Peyer's patch (tissue), 4 donors: ENCODE results near the gene SAGE1. TPM values are rescaled to one million over a fixed set of nuclear protein-coding genes. Genes with fewer than 3 reads are reported as not detected.
"Not testable (repeated sequence)": the region's sequence is repeated elsewhere in the genome, so short reads cannot be mapped to it uniquely, and the experiment has no call there.

ENCODE experiments used
- DNase-seq, 3 donors: peaks; one replicate each; pipeline ENCODE4 v3.0.0-alpha.2; 2017 to 2019
- H3K27ac ChIP-seq, 4 donors: fragments of 200-600 bp; sonication (generic); one replicate each; pipeline ENCODE4 v1.5.1; 2016 to 2019
- H3K27me3 ChIP-seq, 2 donors: fragments of 200-600 bp; sonication (generic); one replicate each; pipeline ENCODE4 v1.5.1; 2019
- H3K36me3 ChIP-seq, 3 donors: fragments of 200-600 bp; sonication (generic); one replicate each; pipeline ENCODE4 v1.5.1; 2016 to 2019
- H3K4me1 ChIP-seq, 4 donors: fragments of 200-600 bp; sonication (generic); one replicate each; pipeline ENCODE4 v1.5.1; 2016 to 2019
- H3K4me3 ChIP-seq, 4 donors: fragments of 200-600 bp; sonication (generic); 1 replicate in 3 of 4; 2 replicates in 1 of 4; pipeline ENCODE4 v1.5.1; 2016 to 2019; ENCODE audit warnings: mild to moderate bottlenecking in 1 of 4
- H3K9me3 ChIP-seq, 4 donors: fragments of 200-600 bp; sonication (generic); one replicate each; pipeline ENCODE4 v1.5.1; 2016 to 2019; ENCODE audit warnings: mild to moderate bottlenecking in 1 of 4
- POLR2A ChIP-seq, 2 donors: fragments of 450-650 bp; IDR thresholded peaks; one replicate each; pipeline ENCODE4 v1.5.1; 2017; ENCODE audit warnings: antibody characterized with exemption in 2 of 2, mild to moderate bottlenecking in 2 of 2, moderate library complexity in 2 of 2
- total RNA-seq, 4 donors: library from RNA; depleted of rRNA; stranded (reverse); fragments of >200 nt; gene quantifications; one replicate each; pipeline ENCODE4 v1.1.0, GENCODE V29; 2016
- TF ChIP-seq, protein P1 (sequence below), 6 experiments: fragments of 450-650 bp in 4 of 6; fragments of 200-600 bp in 2 of 6; sonication (generic) in 1 of 6; IDR thresholded peaks; one replicate each; pipeline ENCODE4 v1.5.1; 2017 to 2019; ENCODE audit warnings: antibody characterized with exemption in 6 of 6, mild to moderate bottlenecking in 3 of 6, moderate library complexity in 1 of 6

The SAGE1 gene
- total RNA-seq, 4 donors from 2014 or later = not detected

DNA sequence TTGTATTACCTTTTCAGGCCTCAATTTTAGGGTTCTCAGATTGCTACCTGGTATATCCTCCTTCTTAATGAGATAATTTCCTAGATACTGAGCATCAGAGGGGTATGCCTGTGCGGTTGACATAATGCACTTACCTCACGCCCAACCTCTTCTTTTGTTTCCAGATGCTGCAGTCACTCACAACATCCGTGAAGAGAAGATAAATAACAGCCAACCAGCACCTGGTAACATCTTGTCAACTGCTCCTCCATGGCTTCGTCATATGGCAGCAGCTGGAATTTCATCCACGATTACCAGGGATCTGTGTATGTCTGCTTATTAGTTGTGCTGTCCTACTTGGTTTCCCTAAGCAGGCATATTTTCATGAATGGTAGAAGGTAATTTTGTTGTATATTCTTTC, 16.7 kb downstream of the SAGE1 start:
- H3K4me3 ChIP-seq = no peak overlapping the region
- H3K27me3 ChIP-seq = no peaks in the 10 kb centered on the region
- no peaks in the 10 kb centered on the region for H3K9me3 ChIP-seq
- H3K4me1 ChIP-seq = no peaks in the 10 kb centered on the region
- H3K27ac ChIP-seq = no peak overlapping the region
- no peak for TF ChIP-seq POLR2A (IDR thresholded peaks at IDR 0.05)
- TF ChIP-seq, protein P1, sequence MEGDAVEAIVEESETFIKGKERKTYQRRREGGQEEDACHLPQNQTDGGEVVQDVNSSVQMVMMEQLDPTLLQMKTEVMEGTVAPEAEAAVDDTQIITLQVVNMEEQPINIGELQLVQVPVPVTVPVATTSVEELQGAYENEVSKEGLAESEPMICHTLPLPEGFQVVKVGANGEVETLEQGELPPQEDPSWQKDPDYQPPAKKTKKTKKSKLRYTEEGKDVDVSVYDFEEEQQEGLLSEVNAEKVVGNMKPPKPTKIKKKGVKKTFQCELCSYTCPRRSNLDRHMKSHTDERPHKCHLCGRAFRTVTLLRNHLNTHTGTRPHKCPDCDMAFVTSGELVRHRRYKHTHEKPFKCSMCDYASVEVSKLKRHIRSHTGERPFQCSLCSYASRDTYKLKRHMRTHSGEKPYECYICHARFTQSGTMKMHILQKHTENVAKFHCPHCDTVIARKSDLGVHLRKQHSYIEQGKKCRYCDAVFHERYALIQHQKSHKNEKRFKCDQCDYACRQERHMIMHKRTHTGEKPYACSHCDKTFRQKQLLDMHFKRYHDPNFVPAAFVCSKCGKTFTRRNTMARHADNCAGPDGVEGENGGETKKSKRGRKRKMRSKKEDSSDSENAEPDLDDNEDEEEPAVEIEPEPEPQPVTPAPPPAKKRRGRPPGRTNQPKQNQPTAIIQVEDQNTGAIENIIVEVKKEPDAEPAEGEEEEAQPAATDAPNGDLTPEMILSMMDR (IDR thresholded peaks at IDR 0.05) = no peak
- no peaks in the 10 kb centered on the region for H3K36me3 ChIP-seq
- DNase-seq = no peak

DNA sequence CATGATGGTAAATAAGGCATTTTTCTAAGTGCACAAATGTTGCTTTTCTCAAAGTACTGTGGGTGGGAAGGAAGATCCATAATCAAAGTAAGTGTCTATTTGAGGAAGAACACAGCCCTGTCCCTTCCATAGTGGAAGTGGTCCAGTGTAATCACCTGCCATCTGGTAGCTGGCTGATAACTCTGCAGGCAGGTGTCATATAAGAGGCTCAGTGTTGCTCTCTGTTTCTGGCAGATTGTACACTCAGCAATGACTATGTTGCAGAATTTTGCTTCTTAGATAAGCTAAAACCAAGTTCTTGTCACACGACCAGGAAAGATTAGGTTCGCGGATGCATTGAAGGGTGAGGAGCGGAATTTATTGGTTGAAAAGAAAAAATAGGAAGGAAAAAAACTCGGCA, 20.9 kb downstream of the SAGE1 start:
- H3K4me1 ChIP-seq = no peaks in the 10 kb centered on the region
- no peak overlapping the region for H3K27ac ChIP-seq
- H3K36me3 ChIP-seq = no peaks in the 10 kb centered on the region
- H3K27me3 ChIP-seq = no peaks in the 10 kb centered on the region
- H3K9me3 ChIP-seq = no peaks in the 10 kb centered on the region
- DNase-seq = no peak
- TF ChIP-seq POLR2A (IDR thresholded peaks at IDR 0.05) = no peak
- TF ChIP-seq, protein P1 (IDR thresholded peaks at IDR 0.05) = no peak
- no peak overlapping the region for H3K4me3 ChIP-seq

DNA sequence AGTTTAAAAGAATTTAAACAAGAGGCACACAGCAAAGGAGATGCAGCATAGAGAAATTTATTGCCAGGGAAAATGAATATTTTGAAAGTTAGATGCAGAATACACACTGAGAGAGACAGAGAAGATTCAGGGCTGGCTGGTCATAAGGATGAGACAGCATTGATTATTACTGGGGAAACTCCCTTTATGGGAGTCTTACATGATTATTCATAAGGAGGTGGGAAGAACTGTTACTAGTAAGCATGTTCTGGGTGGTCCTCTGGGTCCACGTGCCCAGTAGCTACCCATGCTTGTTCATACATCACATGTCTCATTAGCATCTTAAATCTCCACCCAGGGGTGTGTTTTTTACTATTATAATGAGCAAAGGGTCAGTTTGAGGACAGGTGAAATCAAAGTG, 27.0 kb downstream of the SAGE1 start:
- H3K36me3 ChIP-seq, H3K4me3 ChIP-seq, H3K27ac ChIP-seq, DNase-seq, H3K9me3 ChIP-seq, H3K4me1 ChIP-seq, H3K27me3 ChIP-seq: not testable (repeated sequence)

DNA sequence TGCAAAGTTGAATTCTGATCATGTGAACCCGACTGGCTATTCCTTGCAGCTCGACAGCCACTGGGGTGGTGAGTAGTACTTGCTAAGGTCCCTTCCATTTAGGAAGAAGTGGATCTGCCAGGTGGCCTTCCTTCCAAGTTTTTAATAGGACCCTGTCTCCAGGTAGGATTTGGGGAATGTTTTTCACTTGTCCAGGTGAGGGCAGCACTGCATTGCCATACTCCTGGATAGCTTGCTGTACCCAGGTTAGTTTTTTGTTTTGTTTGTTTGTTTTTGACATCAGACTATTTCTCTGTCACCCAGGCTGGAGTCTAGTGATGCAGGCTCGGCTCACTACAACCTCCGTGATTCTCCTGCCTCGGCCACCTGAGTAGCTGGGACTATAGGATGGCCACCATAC, 29.8 kb downstream of the SAGE1 start:
- TF ChIP-seq, protein P1 (IDR thresholded peaks at IDR 0.05) = no peak
- no peak for TF ChIP-seq POLR2A (IDR thresholded peaks at IDR 0.05)
- Histone ChIP-seq H3K27ac (no peak overlapping the region), H3K4me3 (no peak overlapping the region), H3K9me3 (no peaks in the 10 kb centered on the region), H3K4me1 (no peaks in the 10 kb centered on the region), H3K27me3 (no peaks in the 10 kb centered on the region), H3K36me3 (no peaks in the 10 kb centered on the region)
- DNase-seq = no peak

DNA sequence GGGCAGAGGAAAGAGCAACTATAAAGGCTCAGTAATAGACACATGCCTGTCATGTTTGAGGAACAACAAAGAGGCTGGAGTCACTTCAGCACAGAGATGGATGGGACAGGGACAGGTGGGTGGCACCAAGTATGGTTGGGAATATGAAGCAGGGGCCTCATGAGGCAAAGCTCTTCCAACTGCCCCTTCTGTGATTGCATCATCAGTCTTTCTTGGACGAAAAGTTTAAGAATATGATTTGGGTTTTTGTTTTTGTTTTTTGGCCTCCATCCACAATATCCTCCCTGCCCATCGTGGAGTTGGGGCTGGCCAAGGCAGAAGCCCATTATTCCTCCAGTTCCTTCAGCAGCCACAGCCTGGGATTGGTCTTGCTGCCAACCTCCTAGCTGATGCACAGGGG, 34.4 kb downstream of the SAGE1 start:
- no peaks in the 10 kb centered on the region for H3K9me3 ChIP-seq
- H3K4me3 ChIP-seq = no peak overlapping the region
- no peaks in the 10 kb centered on the region for H3K27me3 ChIP-seq
- H3K36me3 ChIP-seq = no peaks in the 10 kb centered on the region
- TF ChIP-seq, protein P1 (IDR thresholded peaks at IDR 0.05) = no peak
- no peak for TF ChIP-seq POLR2A (IDR thresholded peaks at IDR 0.05)
- no peak overlapping the region for H3K27ac ChIP-seq
- DNase-seq = no peak
- no peaks in the 10 kb centered on the region for H3K4me1 ChIP-seq

DNA sequence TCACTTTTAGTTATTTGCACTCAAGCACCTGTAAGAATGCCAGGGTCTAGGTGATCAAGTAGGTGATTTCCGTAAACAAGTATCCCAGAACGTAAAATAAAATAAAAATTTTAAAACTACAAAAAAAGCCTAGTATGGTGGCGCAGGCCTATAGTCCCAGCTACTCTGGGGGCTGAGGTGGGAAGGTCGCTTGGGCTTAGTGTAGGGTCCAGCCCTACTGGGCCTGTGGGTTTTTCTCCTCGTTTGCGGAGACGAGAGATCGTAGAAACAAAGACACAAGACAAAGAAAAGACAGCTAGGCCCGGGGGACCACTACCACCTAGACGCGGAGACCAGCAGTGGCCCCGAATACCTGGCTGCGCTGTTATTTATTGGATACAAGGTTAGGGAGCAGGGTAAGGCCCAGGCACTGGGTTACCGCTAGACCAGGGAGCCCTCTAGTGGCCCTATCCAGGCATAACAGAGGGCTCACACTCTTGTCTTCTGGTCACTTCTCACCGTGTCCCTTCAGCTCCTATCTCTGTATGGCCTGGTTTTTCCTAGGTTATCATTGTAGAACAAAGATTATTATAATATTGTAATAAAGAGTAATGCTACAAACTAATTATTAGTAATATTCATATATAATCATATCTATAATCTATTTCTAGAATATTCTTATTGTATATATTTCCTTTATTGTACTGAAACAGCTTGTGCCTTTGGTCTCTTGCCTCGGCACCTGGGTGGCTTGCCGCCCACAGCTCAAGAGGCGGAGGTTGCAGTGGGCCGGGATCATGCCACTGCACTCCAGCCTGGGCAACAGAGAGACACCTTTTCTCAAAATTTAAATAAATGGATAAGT, 38.4 kb downstream of the SAGE1 start:
- TF ChIP-seq, protein P1 (IDR thresholded peaks at IDR 0.05) = peak in 5 of 6 experiments; percentile 15 to 59 (median 45)
- TF ChIP-seq POLR2A (IDR thresholded peaks at IDR 0.05) = no peak
- Histone ChIP-seq H3K9me3 (no peaks in the 10 kb centered on the region), H3K27me3 (no peaks in the 10 kb centered on the region), H3K27ac (no peak overlapping the region), H3K4me3 (no peak overlapping the region), H3K36me3 (no peaks in the 10 kb centered on the region), H3K4me1 (no peaks in the 10 kb centered on the region)
- peak; percentile 34 to 77 (median 45) for DNase-seq
